SU-DHL-6 (cell line): Measurements from ENCODE around the gene TMEM97.

ENCODE experiments used
- H2AFZ ChIP-seq: fragments of 200-600 bp; sonication (generic); 2 replicates; pipeline ENCODE4 v1.6.1; 2014; ENCODE audit warnings: low read depth, mild to moderate bottlenecking, moderate library complexity, mixed read lengths, antibody characterized with exemption, low read length; ENCODE audit not compliant: severe bottlenecking
- H3F3A ChIP-seq: fragments of 200-600 bp; shearing (Covaris generic); 2 replicates; pipeline ENCODE4 v1.6.0; 2016; ENCODE audit warnings: antibody characterized with exemption, mild to moderate bottlenecking; ENCODE audit not compliant: insufficient read depth
- H3K27ac ChIP-seq: fragments of 200-600 bp; sonication (generic); 2 replicates; pipeline ENCODE4 v1.5.1; 2016; ENCODE audit warnings: low read depth, mild to moderate bottlenecking, low read length, moderate library complexity, mixed read lengths
- H3K27me3 ChIP-seq: fragments of 200-600 bp; sonication (generic), shearing (Covaris generic); 2 replicates; pipeline ENCODE4 v1.6.0; 2014; ENCODE audit warnings: mild to moderate bottlenecking, low read length
- H3K36me3 ChIP-seq: fragments of 200-600 bp; sonication (generic); 2 replicates; pipeline ENCODE4 v1.6.1; 2014; ENCODE audit warnings: mild to moderate bottlenecking, low read length, mixed read lengths
- H3K4me2 ChIP-seq: fragments of 300-600, 200-600 bp; shearing (Covaris generic), sonication (generic); 2 replicates; pipeline ENCODE4 v1.6.0; 2014; ENCODE audit warnings: low read length, low read depth, mild to moderate bottlenecking; ENCODE audit not compliant: poor library complexity, severe bottlenecking
- H3K4me3 ChIP-seq: fragments of 200-600 bp; sonication (generic); 2 replicates; pipeline ENCODE4 v1.5.1; 2014; ENCODE audit warnings: antibody characterized with exemption, low read length, mild to moderate bottlenecking, mixed read lengths; ENCODE audit not compliant: insufficient read depth, poor library complexity, severe bottlenecking
- H3K79me2 ChIP-seq: fragments of 200-600 bp; sonication (generic); 2 replicates; pipeline ENCODE4 v1.6.1; 2014; ENCODE audit warnings: mild to moderate bottlenecking, low read length, moderate library complexity; ENCODE audit not compliant: insufficient read depth
- H3K9ac ChIP-seq: fragments of 200-600 bp; sonication (generic); 2 replicates; pipeline ENCODE4 v1.7.0; 2014; ENCODE audit warnings: mild to moderate bottlenecking, low read length
- H3K9me2 ChIP-seq: fragments of 200-600 bp; sonication (generic); replicated peaks from 2 replicates; pipeline ENCODE4 v1.6.1; 2014; ENCODE audit warnings: low read length; ENCODE audit not compliant: insufficient read depth
- H3K9me3 ChIP-seq: fragments of 200-600 bp; sonication (generic); 2 replicates; pipeline ENCODE4 v1.6.1; 2014; ENCODE audit warnings: low read length, mixed read lengths; ENCODE audit not compliant: insufficient read depth
- H4K20me1 ChIP-seq: fragments of 200-600 bp; sonication (generic); 2 replicates; pipeline ENCODE4 v1.6.1; 2014; ENCODE audit warnings: low read depth, mild to moderate bottlenecking, antibody characterized with exemption, low read length, moderate library complexity, mixed read lengths
- EZH2phosphoT487 ChIP-seq: fragments of 200-600 bp; sonication (generic), shearing (Covaris generic); conservative IDR thresholded peaks from 2 replicates; pipeline ENCODE4 v1.6.1; 2018; ENCODE audit warnings: mild to moderate bottlenecking, antibody characterized with exemption, low read length, moderate library complexity, mixed read lengths
- TF ChIP-seq, protein P1 (sequence below): fragments of 200-600 bp; sonication (generic); IDR thresholded peaks from one replicate; pipeline ENCODE4 v1.5.1; 2017; ENCODE audit warnings: antibody characterized with exemption, mild to moderate bottlenecking, low read length, moderate library complexity; ENCODE audit not compliant: insufficient read depth, poor library complexity, severe bottlenecking

TMEM97 gene

DNA sequence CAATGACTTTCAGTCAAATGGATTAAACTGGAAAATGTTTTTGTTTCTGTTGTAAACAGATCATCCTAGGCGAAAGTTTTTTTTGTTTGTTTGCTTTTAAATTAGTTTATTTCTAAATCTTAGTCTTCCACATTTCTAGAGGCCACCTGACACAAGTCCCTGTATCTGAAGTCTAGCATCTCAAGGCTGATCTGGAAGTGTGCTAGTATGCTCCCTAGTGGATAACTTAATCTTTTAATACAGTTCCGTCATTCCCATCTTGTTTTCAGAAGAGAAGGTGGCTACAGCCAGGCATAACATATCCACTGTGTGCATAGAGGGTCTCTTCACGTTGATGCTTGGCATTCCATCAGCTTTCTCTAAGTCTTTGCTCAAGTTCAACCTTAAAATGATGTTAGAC is 8.7 kb downstream of the TMEM97 start:
- Histone ChIP-seq H3K4me3 (no peak overlapping the region), H3K9me3 (no peaks in the 10 kb centered on the region), H4K20me1 (peaks cover 10% of the 10 kb centered on the region; the same call in 1 of the 2 replicates), H3K4me2 (no peak overlapping the region), H3K36me3 (peaks cover 12% of the 10 kb centered on the region), H3K9ac (no peak overlapping the region), H3K79me2 (peaks cover 32% of the 10 kb centered on the region), H2AFZ (no peak overlapping the region), H3F3A (no peaks in the 10 kb centered on the region), H3K27ac (no peak overlapping the region), H3K27me3 (no peaks in the 10 kb centered on the region), H3K9me2 (no peaks in the 10 kb centered on the region)
- TF ChIP-seq EZH2phosphoT487: no peak
- TF ChIP-seq, protein P1, sequence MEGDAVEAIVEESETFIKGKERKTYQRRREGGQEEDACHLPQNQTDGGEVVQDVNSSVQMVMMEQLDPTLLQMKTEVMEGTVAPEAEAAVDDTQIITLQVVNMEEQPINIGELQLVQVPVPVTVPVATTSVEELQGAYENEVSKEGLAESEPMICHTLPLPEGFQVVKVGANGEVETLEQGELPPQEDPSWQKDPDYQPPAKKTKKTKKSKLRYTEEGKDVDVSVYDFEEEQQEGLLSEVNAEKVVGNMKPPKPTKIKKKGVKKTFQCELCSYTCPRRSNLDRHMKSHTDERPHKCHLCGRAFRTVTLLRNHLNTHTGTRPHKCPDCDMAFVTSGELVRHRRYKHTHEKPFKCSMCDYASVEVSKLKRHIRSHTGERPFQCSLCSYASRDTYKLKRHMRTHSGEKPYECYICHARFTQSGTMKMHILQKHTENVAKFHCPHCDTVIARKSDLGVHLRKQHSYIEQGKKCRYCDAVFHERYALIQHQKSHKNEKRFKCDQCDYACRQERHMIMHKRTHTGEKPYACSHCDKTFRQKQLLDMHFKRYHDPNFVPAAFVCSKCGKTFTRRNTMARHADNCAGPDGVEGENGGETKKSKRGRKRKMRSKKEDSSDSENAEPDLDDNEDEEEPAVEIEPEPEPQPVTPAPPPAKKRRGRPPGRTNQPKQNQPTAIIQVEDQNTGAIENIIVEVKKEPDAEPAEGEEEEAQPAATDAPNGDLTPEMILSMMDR: no peak

- no peak overlapping the region for H3K27ac ChIP-seq
Observed at GRCh38 chr17:28328325-28328724, 9.3 kb downstream of the TMEM97 start.

DNA sequence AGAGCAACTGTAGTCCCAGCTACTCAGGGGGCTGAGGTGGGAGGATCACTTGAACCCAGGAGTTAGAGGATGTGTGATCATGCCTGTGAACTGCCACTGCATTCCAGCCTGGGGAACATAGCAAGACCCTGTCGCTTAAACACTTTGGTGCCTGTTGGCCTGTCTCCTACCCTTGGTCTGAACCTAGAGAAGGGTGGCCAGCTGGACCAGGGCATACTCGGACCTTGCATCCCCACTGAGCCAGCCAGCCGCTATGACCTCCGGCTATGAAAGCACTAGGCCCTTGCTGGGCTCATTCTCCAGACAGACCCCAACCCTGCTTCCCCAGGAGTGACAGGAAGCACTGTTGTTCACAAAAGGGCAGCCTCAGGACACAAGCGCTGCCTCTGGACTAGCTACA is 11.7 kb downstream of the TMEM97 start:
- Histone ChIP-seq H3K9me2 (no peaks in the 10 kb centered on the region), H3K4me3 (no peak overlapping the region), H2AFZ (no peak overlapping the region), H3K4me2 (no peak overlapping the region), H3K27ac (no peak overlapping the region), H3F3A (no peaks in the 10 kb centered on the region), H3K27me3 (no peaks in the 10 kb centered on the region), H4K20me1 (0 out of 2 replicates have a peak, but pooled peaks cover 3% of the 10 kb centered on the region), H3K79me2 (peaks cover 3% of the 10 kb centered on the region; the same call in 1 of the 2 replicates), H3K9me3 (no peaks in the 10 kb centered on the region), H3K9ac (no peak overlapping the region), H3K36me3 (peaks cover 12% of the 10 kb centered on the region)
- TF ChIP-seq, protein P1: no peak
- TF ChIP-seq EZH2phosphoT487: no peak

More at GRCh38 chr17:28328325-28328724, 9.3 kb downstream of the TMEM97 start:
- Histone ChIP-seq H3F3A (no peaks in the 10 kb centered on the region), H3K4me3 (no peak overlapping the region), H3K9me2 (no peaks in the 10 kb centered on the region), H3K27me3 (no peaks in the 10 kb centered on the region), H2AFZ (no peak overlapping the region), H3K9ac (no peak overlapping the region), H3K4me2 (no peak overlapping the region), H3K79me2 (peaks cover 26% of the 10 kb centered on the region), H3K9me3 (no peaks in the 10 kb centered on the region), H3K36me3 (peaks cover 12% of the 10 kb centered on the region), H4K20me1 (0 out of 2 replicates have a peak, but pooled peaks cover 7% of the 10 kb centered on the region)
- no peak for TF ChIP-seq EZH2phosphoT487
- TF ChIP-seq, protein P1: no peak
